NCI-H345 treated with DMSO at 0.1 percent for 48 hours (cell line): ENCODE results near the gene VMAC.
"Not testable (repeated sequence)": the region's sequence is repeated elsewhere in the genome, so short reads cannot be mapped to it uniquely, and the experiment has no call there.

ENCODE experiments used
- DNase-seq: peaks from one replicate; lab custom pipeline; 2025; ENCODE audit not compliant: unreplicated experiment; lab: John Stamatoyannopoulos, UW

The VMAC gene

GRCh38 chr19:5883157-5883873, 21.4 kb upstream of the VMAC start:
- DNase-seq, result not testable (repeated sequence)

GRCh38 chr19:5884065-5884811, 20.4 kb upstream of the VMAC start:
- not testable (repeated sequence) for DNase-seq

- no peak for DNase-seq
Measured at GRCh38 chr19:5889288-5889971, 15.2 kb upstream of the VMAC start.

GRCh38 chr19:5890099-5890498, 14.6 kb upstream of the VMAC start:
- DNase-seq, result no peak

- DNase-seq, result no peak
Measured at GRCh38 chr19:5891572-5891937, 13.1 kb upstream of the VMAC start.

GRCh38 chr19:5891938-5892771, 12.5 kb upstream of the VMAC start:
- no peak for DNase-seq

- DNase-seq, result no peak
Measured at GRCh38 chr19:5892772-5893275, 11.8 kb upstream of the VMAC start.

- no peak for DNase-seq
Measured at GRCh38 chr19:5893296-5893903, 11.3 kb upstream of the VMAC start.

GRCh38 chr19:5893907-5894703, 10.6 kb upstream of the VMAC start:
- no peak for DNase-seq

GRCh38 chr19:5894704-5895349, 9.8 kb upstream of the VMAC start:
- DNase-seq, result no peak

GRCh38 chr19:5895409-5895808, 9.3 kb upstream of the VMAC start:
- DNase-seq, result no peak

- DNase-seq, result no peak
Measured at GRCh38 chr19:5895890-5896289, 8.8 kb upstream of the VMAC start.

- DNase-seq, result no peak
Measured at GRCh38 chr19:5896365-5897076, 8.2 kb upstream of the VMAC start.

GRCh38 chr19:5897189-5897969, 7.3 kb upstream of the VMAC start:
- DNase-seq, result no peak

- no peak for DNase-seq
Measured at GRCh38 chr19:5899728-5900526, 4.7 kb upstream of the VMAC start.

- no peak for DNase-seq
Measured at GRCh38 chr19:5900976-5901375, 3.7 kb upstream of the VMAC start.

GRCh38 chr19:5903056-5903623, 1.5 kb upstream of the VMAC start:
- DNase-seq, result no peak
